ENCODE results near the gene PARP14. TPM values are rescaled to one million over a fixed set of nuclear protein-coding genes. Genes with fewer than 3 reads are reported as not detected.

Gene PARP14
- total and polyA plus RNA-seq, 7 donors = 2.2 to 10.0 (median 6.0) TPM

DNA sequence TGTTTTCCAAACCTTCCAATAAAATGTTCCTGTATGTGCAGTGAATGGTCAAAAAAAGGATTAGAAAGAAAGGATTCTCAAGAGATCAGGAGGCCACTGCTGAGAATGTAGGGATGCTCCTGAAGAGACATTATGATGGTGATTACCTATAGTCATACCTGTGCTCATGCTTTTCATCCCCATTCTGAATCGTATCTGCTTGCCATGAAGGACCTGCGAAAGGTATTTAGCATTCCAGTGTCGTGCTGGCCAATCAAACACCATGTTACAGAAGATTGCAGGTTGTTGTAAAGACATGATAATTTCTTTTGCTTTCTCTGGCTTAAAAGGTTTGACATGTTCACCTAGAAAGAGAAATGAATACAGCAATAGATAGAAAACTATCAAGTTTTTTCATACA lies 96.9 kb downstream of the PARP14 start:
- Histone ChIP-seq H3K9me3 (no peaks in the 10 kb centered on the region), H3K4me1 (peaks cover 30% of the 10 kb centered on the region), H3K27me3 (ENCODE audit: insufficient read depth in 3 of 3, low read length in 2 of 3) (no peaks in the 10 kb centered on the region), H3K36me3 (ENCODE audit: insufficient read depth in 1 of 2, low read depth in 1 of 2) (peaks cover 2 to 6% of the 10 kb centered on the region in 2 donors), H3K27ac (peak overlapping the region; percentile 84), H3K4me3 (peak overlapping the region; percentile 42)
- TF ChIP-seq, protein P1, sequence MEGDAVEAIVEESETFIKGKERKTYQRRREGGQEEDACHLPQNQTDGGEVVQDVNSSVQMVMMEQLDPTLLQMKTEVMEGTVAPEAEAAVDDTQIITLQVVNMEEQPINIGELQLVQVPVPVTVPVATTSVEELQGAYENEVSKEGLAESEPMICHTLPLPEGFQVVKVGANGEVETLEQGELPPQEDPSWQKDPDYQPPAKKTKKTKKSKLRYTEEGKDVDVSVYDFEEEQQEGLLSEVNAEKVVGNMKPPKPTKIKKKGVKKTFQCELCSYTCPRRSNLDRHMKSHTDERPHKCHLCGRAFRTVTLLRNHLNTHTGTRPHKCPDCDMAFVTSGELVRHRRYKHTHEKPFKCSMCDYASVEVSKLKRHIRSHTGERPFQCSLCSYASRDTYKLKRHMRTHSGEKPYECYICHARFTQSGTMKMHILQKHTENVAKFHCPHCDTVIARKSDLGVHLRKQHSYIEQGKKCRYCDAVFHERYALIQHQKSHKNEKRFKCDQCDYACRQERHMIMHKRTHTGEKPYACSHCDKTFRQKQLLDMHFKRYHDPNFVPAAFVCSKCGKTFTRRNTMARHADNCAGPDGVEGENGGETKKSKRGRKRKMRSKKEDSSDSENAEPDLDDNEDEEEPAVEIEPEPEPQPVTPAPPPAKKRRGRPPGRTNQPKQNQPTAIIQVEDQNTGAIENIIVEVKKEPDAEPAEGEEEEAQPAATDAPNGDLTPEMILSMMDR (IDR thresholded peaks at IDR 0.05) = no peak
- 44 to 62% (median 60%) methylated on average over 3 of the region's 3 CpGs for WGBS, 3 donors
- intact Hi-C loops (cut with DNase I) = no loop called here
- ATAC-seq = peak in 1 of 4 donors; percentile 16
- no peak for DNase-seq

Other genes with a start within 250 kb of the PARP14 start
- 100 to 1,000 TPM; 180 to 263 (median 233) TPM for gene KPNA1, start 165.9 kb upstream of the PARP14 start, total RNA-seq
- gene KPNA1, start 165.9 kb upstream of the PARP14 start, polyA plus RNA-seq = 100 to 1,000 TPM in 1 of 3 donors, 10 to 100 TPM in 2; 39.5 to 125 (median 49.8) TPM
- gene PARP9, start 116.5 kb upstream of the PARP14 start, total RNA-seq = 10 to 100 TPM in 3 of 4 donors, 1 to 10 TPM in 1; 8.9 to 18.9 (median 12.6) TPM
- gene PARP9, start 116.5 kb upstream of the PARP14 start, polyA plus RNA-seq = 10 to 100 TPM in 1 of 3 donors, 1 to 10 TPM in 2; 6.5 to 12.3 (median 7.8) TPM
- gene DTX3L, start 116.5 kb upstream of the PARP14 start, total RNA-seq = 10 to 100 TPM; 11.5 to 26.6 (median 12.2) TPM
- 1 to 10 TPM; 3.1 to 9.8 (median 3.5) TPM for gene DTX3L, start 116.5 kb upstream of the PARP14 start, polyA plus RNA-seq
- 1 to 10 TPM in 1 of 4 donors, under 1 TPM in 3; 0.18 to 1.0 (median 0.73) TPM for gene PARP15, start 103.2 kb upstream of the PARP14 start, total RNA-seq
- gene PARP15, start 103.2 kb upstream of the PARP14 start, polyA plus RNA-seq = under 1 TPM; 0.11 to 0.34 (median 0.25) TPM
- gene HSPBAP1, start 113.0 kb downstream of the PARP14 start, total RNA-seq = 10 to 100 TPM in 3 of 4 donors, 1 to 10 TPM in 1; 4.8 to 18.2 (median 16.2) TPM
- 10 to 100 TPM in 2 of 3 donors, 1 to 10 TPM in 1; 6.1 to 24.7 (median 18.9) TPM for gene HSPBAP1, start 113.0 kb downstream of the PARP14 start, polyA plus RNA-seq
- 10 to 100 TPM; 12.5 to 44.2 (median 26.9) TPM for gene SLC49A4, start 114.2 kb downstream of the PARP14 start, total RNA-seq
- 10 to 100 TPM; 15.1 to 21.8 (median 21.1) TPM for gene SLC49A4, start 114.2 kb downstream of the PARP14 start, polyA plus RNA-seq